Hepatocyte (in vitro differentiated cells): ENCODE data around the gene RIMBP2. TPM values are rescaled to one million over a fixed set of nuclear protein-coding genes. Genes with fewer than 3 reads are reported as not detected.

Experiments used
- DNase-seq: peaks from one replicate; pipeline ENCODE4 v3.0.0-alpha.2; 2016; ENCODE audit warnings: low spot score
- H2AFZ ChIP-seq: fragments of 200-600 bp; sonication (generic); 2 replicates; pipeline ENCODE4 v1.6.0; 2016; ENCODE audit warnings: antibody characterized with exemption, mild to moderate bottlenecking
- H3K27ac ChIP-seq: fragments of 200-600 bp; sonication (generic); 2 replicates; pipeline ENCODE4 v1.5.1; 2016; ENCODE audit warnings: mild to moderate bottlenecking
- H3K27me3 ChIP-seq: fragments of 200-600 bp; sonication (generic); 2 replicates; pipeline ENCODE4 v1.6.1; 2016
- H3K36me3 ChIP-seq: fragments of 200-600 bp; sonication (generic); replicated peaks from 2 replicates; pipeline ENCODE4 v1.5.1; 2016; ENCODE audit warnings: low read depth; ENCODE audit not compliant: insufficient read depth
- H3K4me1 ChIP-seq: fragments of 200-600 bp; sonication (generic); 2 replicates; pipeline ENCODE4 v1.5.1; 2016; ENCODE audit warnings: mild to moderate bottlenecking, moderate library complexity; ENCODE audit not compliant: insufficient read depth
- H3K4me2 ChIP-seq: fragments of 200-600 bp; sonication (generic); 2 replicates; pipeline ENCODE4 v1.6.0; 2016
- H3K4me3 ChIP-seq: fragments of 200-600 bp; sonication (generic); 2 replicates; pipeline ENCODE4 v1.5.1; 2016; ENCODE audit warnings: mild to moderate bottlenecking
- H3K79me2 ChIP-seq: fragments of 200-600 bp; sonication (generic); 2 replicates; pipeline ENCODE4 v1.6.0; 2017; ENCODE audit warnings: mild to moderate bottlenecking
- H3K9me2 ChIP-seq: fragments of 200-600 bp; sonication (generic); replicated peaks from 2 replicates; pipeline ENCODE4 v1.6.0; 2017; ENCODE audit warnings: mild to moderate bottlenecking; ENCODE audit not compliant: insufficient read depth
- H3K9me3 ChIP-seq: fragments of 200-600 bp; sonication (generic); 2 replicates; pipeline ENCODE4 v1.5.1; 2016; ENCODE audit warnings: low read depth, mild to moderate bottlenecking
- H4K20me1 ChIP-seq: fragments of 200-600 bp; sonication (generic); 2 replicates; pipeline ENCODE4 v1.6.0; 2016; ENCODE audit warnings: mild to moderate bottlenecking; ENCODE audit not compliant: insufficient read depth, poor library complexity, severe bottlenecking
- EZH2 ChIP-seq: fragments of 200-600 bp; sonication (generic); IDR thresholded peaks from 2 replicates; pipeline ENCODE4 v1.6.1; 2016; ENCODE audit warnings: antibody characterized with exemption, mild to moderate bottlenecking, borderline replicate concordance
- EZH2phosphoT487 ChIP-seq: fragments of 200-600 bp; sonication (generic); IDR thresholded peaks from one replicate; pipeline ENCODE4 v1.6.1; 2018; ENCODE audit warnings: antibody characterized with exemption, mild to moderate bottlenecking, low read depth, moderate library complexity; ENCODE audit not compliant: unreplicated experiment, severe bottlenecking
- WGBS: methylation state at CpG from one replicate; pipeline ENCODE4 v1.1.6; 2016; ENCODE audit warnings: low lambda C conversion rate; ENCODE audit errors: missing lambda C conversion rate; 5-methylcytosine and 5-hydroxymethylcytosine counted together
- polyA plus RNA-seq: library from polyadenylated mRNA; unstranded; fragments of >200 nt; fragmentation: Nextera tagmentation; extraction: Ambion mirVana; gene quantifications from 2 replicates; pipeline ENCODE4 v1.2.1, GENCODE V29; 2016
- total RNA-seq: library from RNA; depleted of rRNA; stranded (reverse); fragments of >200 nt; gene quantifications from 2 replicates; pipeline ENCODE4 v1.2.3, GENCODE V29; 2014
- TF ChIP-seq, protein P1 (sequence below): fragments of 200-600 bp; sonication (generic); IDR thresholded peaks from 2 replicates; pipeline ENCODE4 v1.5.1; 2016; ENCODE audit warnings: antibody characterized with exemption, mild to moderate bottlenecking; ENCODE audit not compliant: poor library complexity

RIMBP2 gene
- total and polyA plus RNA-seq, 2 experiments from 2014 or later: 2.5 to 4.4 TPM

DNA sequence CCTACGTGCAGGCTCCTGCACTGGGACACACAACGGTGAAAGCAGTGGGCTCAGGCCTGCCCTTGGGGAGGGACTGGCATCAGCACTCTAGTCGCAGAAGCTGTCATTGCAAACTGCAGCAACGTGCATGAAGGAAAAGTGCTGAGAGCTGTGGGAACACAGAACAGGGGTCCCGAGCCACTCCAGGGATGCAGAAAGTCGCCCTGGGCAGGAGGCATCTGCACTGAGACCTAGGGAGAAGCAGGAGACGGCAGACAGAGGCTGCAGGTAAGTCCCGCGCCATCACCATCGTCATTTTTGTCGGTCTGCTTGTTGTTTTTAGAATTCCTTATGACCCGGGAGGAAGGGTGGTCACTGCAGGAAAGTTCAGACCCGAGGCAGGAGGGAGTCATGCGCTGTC is 21.6 kb upstream of the RIMBP2 start:
- Histone ChIP-seq H3K9me3 (no peaks in the 10 kb centered on the region), H3K4me2 (no peak overlapping the region), H2AFZ (no peak overlapping the region), H3K9me2 (no peaks in the 10 kb centered on the region), H3K4me1 (no peaks in the 10 kb centered on the region), H3K36me3 (no peaks in the 10 kb centered on the region), H4K20me1 (no peaks in the 10 kb centered on the region), H3K27ac (no peak overlapping the region), H3K79me2 (no peaks in the 10 kb centered on the region), H3K27me3 (no peaks in the 10 kb centered on the region), H3K4me3 (no peak overlapping the region)
- no peak for DNase-seq
- WGBS: 75% methylated on average over 14 of the region's 14 CpGs
- TF ChIP-seq EZH2phosphoT487 (no peak), EZH2 (no peak)
- TF ChIP-seq, protein P1, sequence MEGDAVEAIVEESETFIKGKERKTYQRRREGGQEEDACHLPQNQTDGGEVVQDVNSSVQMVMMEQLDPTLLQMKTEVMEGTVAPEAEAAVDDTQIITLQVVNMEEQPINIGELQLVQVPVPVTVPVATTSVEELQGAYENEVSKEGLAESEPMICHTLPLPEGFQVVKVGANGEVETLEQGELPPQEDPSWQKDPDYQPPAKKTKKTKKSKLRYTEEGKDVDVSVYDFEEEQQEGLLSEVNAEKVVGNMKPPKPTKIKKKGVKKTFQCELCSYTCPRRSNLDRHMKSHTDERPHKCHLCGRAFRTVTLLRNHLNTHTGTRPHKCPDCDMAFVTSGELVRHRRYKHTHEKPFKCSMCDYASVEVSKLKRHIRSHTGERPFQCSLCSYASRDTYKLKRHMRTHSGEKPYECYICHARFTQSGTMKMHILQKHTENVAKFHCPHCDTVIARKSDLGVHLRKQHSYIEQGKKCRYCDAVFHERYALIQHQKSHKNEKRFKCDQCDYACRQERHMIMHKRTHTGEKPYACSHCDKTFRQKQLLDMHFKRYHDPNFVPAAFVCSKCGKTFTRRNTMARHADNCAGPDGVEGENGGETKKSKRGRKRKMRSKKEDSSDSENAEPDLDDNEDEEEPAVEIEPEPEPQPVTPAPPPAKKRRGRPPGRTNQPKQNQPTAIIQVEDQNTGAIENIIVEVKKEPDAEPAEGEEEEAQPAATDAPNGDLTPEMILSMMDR: no peak

DNA sequence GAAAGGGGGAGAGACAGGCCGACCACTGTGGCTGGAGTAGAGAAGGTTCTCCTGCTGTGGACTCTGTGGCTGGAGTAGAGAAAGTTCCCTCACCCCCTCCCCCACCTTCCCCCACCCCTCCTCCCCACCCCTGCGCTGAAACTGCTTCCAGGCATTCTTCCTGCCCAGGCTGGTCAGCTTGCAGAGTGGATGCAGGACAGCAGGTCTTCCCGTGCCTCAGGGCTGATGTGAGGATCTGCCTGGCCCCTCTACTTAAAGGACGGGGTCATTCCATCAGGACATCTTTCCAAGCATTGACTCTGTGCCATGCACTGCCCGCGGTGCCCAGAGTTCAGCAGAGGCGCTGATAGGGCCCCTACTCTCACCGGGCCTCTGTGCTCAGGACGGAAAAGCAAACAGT is 13.2 kb upstream of the RIMBP2 start:
- no peak overlapping the region for H2AFZ ChIP-seq
- no peaks in the 10 kb centered on the region for H3K79me2 ChIP-seq
- no peaks in the 10 kb centered on the region for H3K36me3 ChIP-seq
- H3K4me1 ChIP-seq: peaks cover 4% of the 10 kb centered on the region
- H3K9me3 ChIP-seq: no peaks in the 10 kb centered on the region
- H4K20me1 ChIP-seq: no peaks in the 10 kb centered on the region
- TF ChIP-seq, protein P1: no peak
- TF ChIP-seq EZH2phosphoT487: no peak
- no peak for TF ChIP-seq EZH2
- DNase-seq: no peak
- no peak overlapping the region for H3K4me3 ChIP-seq
- no peaks in the 10 kb centered on the region for H3K9me2 ChIP-seq
- H3K4me2 ChIP-seq: no peak overlapping the region
- no peaks in the 10 kb centered on the region for H3K27me3 ChIP-seq
- no peak overlapping the region for H3K27ac ChIP-seq
- 28% methylated on average over 7 of the region's 9 CpGs for WGBS

DNA sequence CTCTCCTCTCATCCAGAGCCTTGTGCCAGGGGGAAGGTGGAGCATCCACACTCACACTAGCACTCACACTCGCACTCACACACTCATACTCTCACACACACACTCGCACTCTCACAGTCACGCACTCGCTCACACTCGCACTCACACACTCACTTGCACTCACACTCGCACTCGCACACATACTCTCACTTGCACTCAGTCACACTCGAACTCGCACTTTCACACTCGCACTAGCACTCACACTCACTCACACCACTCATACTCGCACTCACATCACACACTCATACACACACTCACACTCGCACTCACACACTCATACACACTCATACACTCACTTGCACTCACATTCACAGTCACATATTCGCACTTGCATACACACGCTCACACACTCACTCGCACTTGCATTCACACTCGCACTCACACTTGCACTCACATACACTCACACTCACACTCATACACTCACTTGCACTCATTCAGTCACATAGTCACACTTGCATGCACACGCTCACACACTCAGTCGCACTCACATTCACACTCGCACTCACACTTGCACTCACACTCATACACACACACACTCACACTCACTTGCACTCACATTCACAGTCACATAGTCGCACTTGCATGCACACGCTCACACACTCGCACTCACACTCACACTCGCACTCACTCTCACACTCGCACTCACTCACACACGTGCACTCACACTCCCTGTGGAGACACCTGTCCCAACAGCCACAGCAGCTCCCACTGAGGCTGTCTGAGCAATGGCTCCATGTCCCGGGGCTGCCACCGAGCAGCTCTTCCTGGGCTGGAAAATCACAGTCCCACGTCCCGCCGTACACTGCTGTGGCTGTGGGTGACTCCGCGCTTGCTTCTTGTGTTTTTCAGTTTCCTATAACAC is 12.3 kb upstream of the RIMBP2 start:
- Histone ChIP-seq H4K20me1 (no peaks in the 10 kb centered on the region), H2AFZ (no peak overlapping the region), H3K27ac (no peak overlapping the region), H3K4me1 (peaks cover 4% of the 10 kb centered on the region), H3K79me2 (no peaks in the 10 kb centered on the region), H3K4me3 (no peak overlapping the region), H3K4me2 (no peak overlapping the region), H3K36me3 (no peaks in the 10 kb centered on the region), H3K27me3 (no peaks in the 10 kb centered on the region), H3K9me2 (no peaks in the 10 kb centered on the region), H3K9me3 (no peaks in the 10 kb centered on the region)
- TF ChIP-seq, protein P1: no peak
- TF ChIP-seq EZH2phosphoT487 (no peak), EZH2 (no peak)
- 92% methylated on average over 32 of the region's 32 CpGs for WGBS
- DNase-seq: no peak
